Lower leg skin (tissue), 4 donors: ENCODE results near the gene BMP7. TPM values are rescaled to one million over a fixed set of nuclear protein-coding genes. Genes with fewer than 3 reads are reported as not detected.

ENCODE experiments used
- DNase-seq, 2 donors: peaks; one replicate each; pipeline ENCODE4 v3.0.0-alpha.2; 2019; ENCODE audit warnings: low spot score in 2 of 2
- H3K4me3 ChIP-seq: fragments of 200-600 bp; sonication (generic); 2 replicates; pipeline ENCODE4 v1.5.1; 2017; ENCODE audit warnings: mild to moderate bottlenecking, low read depth; ENCODE audit not compliant: poor library complexity, severe bottlenecking
- CTCF ChIP-seq, 3 donors: fragments of 450-650 bp; IDR thresholded peaks; one replicate each; pipeline ENCODE4 v1.5.1; 2016; ENCODE audit warnings: antibody characterized with exemption in 3 of 3, mild to moderate bottlenecking in 3 of 3, moderate library complexity in 2 of 3
- POLR2A ChIP-seq, 2 donors: fragments of 450-650 bp; IDR thresholded peaks; one replicate each; pipeline ENCODE4 v1.6.1; 2016 to 2017; ENCODE audit warnings: antibody characterized with exemption in 2 of 2, mild to moderate bottlenecking in 1 of 2, moderate library complexity in 1 of 2
- WGBS, 2 donors: methylation state at CpG; one replicate each; pipeline ENCODE4 v1.1.5; 2018; 5-methylcytosine and 5-hydroxymethylcytosine counted together
- intact Hi-C: fragments of 100-400 bp; cut with DNase I; formaldehyde crosslinking; loops from one replicate; pipeline ENCODE4 v1.15.0; 2023; ENCODE audit warnings: low total_unique reads
- total RNA-seq, 4 donors: library from RNA; depleted of rRNA; stranded (reverse); fragments of >200 nt; gene quantifications; one replicate each; pipeline ENCODE4 v1.1.0, GENCODE V29; 2016

BMP7 gene
- total RNA-seq, 4 donors from 2014 or later = 40.5 to 66.3 (median 46.8) TPM

- no peak for DNase-seq
- WGBS, 2 donors = 56 to 63% methylated on average over 17 of the region's 17 CpGs
- TF ChIP-seq POLR2A (IDR thresholded peaks at IDR 0.05) (no peak), CTCF (IDR thresholded peaks at IDR 0.05) (no peak)
- intact Hi-C loops = no loop called here
- no peak overlapping the region for H3K4me3 ChIP-seq
Measured at GRCh38 chr20:57126481-57127092, 139.9 kb downstream of the BMP7 start.

GRCh38 chr20:57124800-57125517 lies 141.5 kb downstream of the BMP7 start:
- TF ChIP-seq CTCF (IDR thresholded peaks at IDR 0.05) (no peak), POLR2A (IDR thresholded peaks at IDR 0.05) (no peak)
- DNase-seq = no peak
- 77% methylated on average over 12 of the region's 12 CpGs for WGBS, 2 donors
- H3K4me3 ChIP-seq = no peak overlapping the region
- intact Hi-C loops = no loop called here

DNA sequence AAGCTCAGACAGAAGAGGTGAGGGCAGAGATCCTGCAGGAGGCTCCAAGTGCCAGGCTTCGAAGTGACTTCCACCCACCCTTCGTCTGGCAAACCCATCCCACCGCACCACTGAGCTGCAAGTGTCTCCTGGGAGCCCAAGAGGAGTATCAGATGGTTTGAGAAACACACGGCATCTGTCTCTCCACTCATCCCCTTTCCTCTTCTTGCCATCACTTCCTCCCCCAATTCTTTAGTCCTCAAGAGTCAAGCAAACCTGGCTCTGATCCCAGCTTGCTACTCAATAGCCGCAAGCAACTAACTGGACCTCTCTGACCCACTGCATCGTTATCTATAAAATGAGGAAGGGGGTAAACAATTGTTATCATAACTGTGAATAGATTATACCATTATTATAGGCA lies 142.1 kb downstream of the BMP7 start:
- TF ChIP-seq CTCF (IDR thresholded peaks at IDR 0.05) = no peak
- TF ChIP-seq POLR2A (IDR thresholded peaks at IDR 0.05) = no peak
- 86 to 88% methylated on average over 6 of the region's 6 CpGs for WGBS, 2 donors
- DNase-seq = no peak
- intact Hi-C loops = no loop called here
- H3K4me3 ChIP-seq = no peak overlapping the region

DNA sequence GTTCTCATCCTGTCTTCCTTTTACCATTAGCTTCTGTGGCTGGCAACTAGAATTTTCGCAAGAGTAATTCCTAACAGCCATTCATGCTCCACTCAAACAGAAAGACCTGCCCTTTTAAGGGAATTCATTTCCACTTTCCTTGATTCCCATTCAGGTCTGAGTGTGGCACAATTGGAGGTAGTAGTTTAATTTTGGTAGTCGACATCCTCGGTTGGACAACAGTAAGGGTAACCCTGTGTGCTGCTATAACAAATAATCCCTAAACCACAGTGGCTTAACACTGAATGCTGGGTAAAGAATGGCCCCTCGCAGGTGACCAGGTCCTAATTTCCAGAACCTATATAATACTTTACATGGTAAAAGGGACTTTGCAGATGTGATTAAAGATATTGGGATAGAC lies 142.9 kb downstream of the BMP7 start:
- intact Hi-C loops = no loop called here
- no peak overlapping the region for H3K4me3 ChIP-seq
- 96 to 97% methylated on average over 4 of the region's 4 CpGs for WGBS, 2 donors
- DNase-seq = no peak
- TF ChIP-seq CTCF (IDR thresholded peaks at IDR 0.05) = no peak
- TF ChIP-seq POLR2A (IDR thresholded peaks at IDR 0.05) = no peak

DNA sequence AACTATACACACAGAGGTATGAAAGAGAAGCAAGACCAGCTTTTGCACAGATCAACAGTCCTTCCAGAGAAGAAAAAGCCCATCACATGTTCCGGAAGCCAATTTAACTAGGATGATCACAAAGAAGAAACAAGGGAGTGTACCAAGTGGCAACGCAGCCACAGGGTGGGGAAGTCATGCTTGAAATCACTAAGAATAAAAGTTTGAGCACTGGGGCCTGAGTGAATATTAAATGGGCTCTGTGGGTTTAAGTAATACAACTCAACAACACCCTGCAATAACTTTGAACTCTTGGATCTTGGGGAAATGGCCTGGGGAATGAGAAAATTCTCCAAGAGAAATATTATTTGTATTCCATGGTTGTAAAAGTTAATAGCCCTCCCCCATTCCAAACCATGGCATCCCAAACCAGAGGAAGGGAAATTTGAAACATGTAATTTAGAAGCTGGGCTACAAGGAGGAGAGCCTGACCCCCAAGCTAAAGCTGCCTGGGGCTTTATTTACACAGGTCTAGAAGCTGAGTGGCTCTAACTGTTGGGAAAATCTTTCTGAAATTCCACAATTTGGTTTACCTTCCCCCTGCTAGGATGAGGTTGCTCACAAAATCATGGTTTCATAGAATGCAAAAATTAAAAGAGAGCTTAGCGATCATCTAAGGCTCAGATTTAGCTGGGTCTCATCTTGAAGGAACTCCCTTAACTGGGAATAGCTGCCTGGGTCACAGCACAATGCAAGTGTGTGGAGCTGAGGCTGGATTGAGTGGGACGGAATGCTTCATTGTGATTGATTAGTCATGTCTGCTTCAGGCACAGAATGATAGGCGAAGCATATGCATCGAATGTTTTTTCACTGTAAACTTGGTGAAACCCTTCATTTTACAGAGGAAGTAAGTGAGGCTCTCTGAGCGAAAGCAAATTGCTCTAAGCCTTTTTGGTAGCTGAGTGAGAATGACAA lies 143.6 kb downstream of the BMP7 start:
- TF ChIP-seq CTCF (IDR thresholded peaks at IDR 0.05) (no peak), POLR2A (IDR thresholded peaks at IDR 0.05) (no peak)
- no peak for DNase-seq
- intact Hi-C loops = no loop called here
- H3K4me3 ChIP-seq = no peak overlapping the region
- 82% methylated on average over 7 of the region's 7 CpGs for WGBS, 2 donors
